Body of pancreas (tissue), 4 donors: ENCODE measurements around the gene ASTN2. TPM values are rescaled to one million over a fixed set of nuclear protein-coding genes. Genes with fewer than 3 reads are reported as not detected.

ENCODE experiments used
- ATAC-seq: fragments of 150-250 bp; one replicate; pipeline ENCODE4 v1.9.1; 2016
- DNase-seq, 4 donors: peaks; one replicate each; pipeline ENCODE4 v3.0.0-alpha.2; 2019
- H3K27ac ChIP-seq, 4 donors: fragments of 200-600 bp; sonication (generic); 1 replicate in 3 of 4; 2 replicates in 1 of 4; pipeline versions ENCODE4 v1.5.1 to v1.6.1; 2016 to 2019; ENCODE audit warnings: mild to moderate bottlenecking in 1 of 4, mixed read lengths in 1 of 4, moderate library complexity in 1 of 4
- H3K27me3 ChIP-seq, 2 donors: fragments of 200-600 bp; sonication (generic); one replicate each; pipeline ENCODE4 v1.6.0; 2016; ENCODE audit warnings: mild to moderate bottlenecking in 1 of 2
- H3K36me3 ChIP-seq, 2 donors: fragments of 200-600 bp; sonication (generic); replicated peaks in 1 of 2; 2 replicates each; pipeline ENCODE4 v1.5.1; 2016; ENCODE audit warnings: low read depth in 2 of 2; ENCODE audit not compliant: insufficient read depth in 1 of 2
- H3K4me1 ChIP-seq: fragments of 200-600 bp; sonication (generic); one replicate; pipeline ENCODE4 v1.6.0; 2016
- H3K4me3 ChIP-seq, 2 donors: fragments of 200-600 bp; sonication (generic); 1 replicate in 1 of 2; 2 replicates in 1 of 2; pipeline ENCODE4 v1.5.1; 2016 to 2019
- H3K9me3 ChIP-seq, 3 donors: fragments of 200-600 bp; sonication (generic); 1 replicate in 2 of 3; 2 replicates in 1 of 3; pipeline ENCODE4 v1.5.1; 2016
- CTCF ChIP-seq, 7 experiments: fragments of 450-650 bp in 4 of 7; fragments of 200-600 bp in 3 of 7; sonication (generic) in 3 of 7; IDR thresholded peaks; one replicate each; pipeline ENCODE4 v1.5.1; 2016 to 2019; ENCODE audit warnings: antibody characterized with exemption in 7 of 7
- POLR2A ChIP-seq, 3 donors: fragments of 450-650 bp; IDR thresholded peaks; one replicate each; pipeline ENCODE4 v1.6.1; 2016; ENCODE audit warnings: antibody characterized with exemption in 3 of 3, mild to moderate bottlenecking in 2 of 3
- WGBS, 2 donors: methylation state at CpG; one replicate each; pipeline ENCODE4 v1.1.5; 2017; 5-methylcytosine and 5-hydroxymethylcytosine counted together
- intact Hi-C: fragments of 100-400 bp; cut with DNase I; formaldehyde crosslinking; loops from one replicate; pipeline ENCODE4 v1.15.1; 2023
- total RNA-seq, 2 donors: library from RNA; depleted of rRNA; stranded (reverse); fragments of >200 nt; gene quantifications; one replicate each; pipeline ENCODE4 v1.1.0, GENCODE V29; 2016

Gene ASTN2
- total RNA-seq, 2 donors from 2014 or later = 8.2 to 9.6 TPM

GRCh38 chr9:116715751-116716150, 699.1 kb downstream of the ASTN2 start:
- TF ChIP-seq POLR2A (IDR thresholded peaks at IDR 0.05) = no peak
- no peak for TF ChIP-seq CTCF (IDR thresholded peaks at IDR 0.05)
- Histone ChIP-seq H3K4me3 (no peak overlapping the region), H3K9me3 (no peaks in the 10 kb centered on the region), H3K36me3 (no peaks in the 10 kb centered on the region), H3K27ac (no peak overlapping the region), H3K4me1 (no peaks in the 10 kb centered on the region), H3K27me3 (no peaks in the 10 kb centered on the region)
- WGBS, 2 donors = 96 to 97% methylated on average over 1 of the region's 1 CpG
- no peak for ATAC-seq
- intact Hi-C loops = no loop called here
- no peak for DNase-seq

- Histone ChIP-seq H3K27ac (no peak overlapping the region), H3K4me1 (no peaks in the 10 kb centered on the region), H3K27me3 (no peaks in the 10 kb centered on the region), H3K36me3 (no peaks in the 10 kb centered on the region), H3K4me3 (no peak overlapping the region), H3K9me3 (no peaks in the 10 kb centered on the region)
- intact Hi-C loops = no loop called here
- ATAC-seq (no peak), DNase-seq (no peak)
- no peak for TF ChIP-seq CTCF (IDR thresholded peaks at IDR 0.05)
- no peak for TF ChIP-seq POLR2A (IDR thresholded peaks at IDR 0.05)
- 78 to 79% methylated on average over 4 of the region's 4 CpGs for WGBS, 2 donors
These were observed 701.6 kb downstream of the ASTN2 start for GRCh38 chr9:116713271-116713670.

- Histone ChIP-seq H3K36me3 (no peaks in the 10 kb centered on the region), H3K4me1 (no peaks in the 10 kb centered on the region), H3K9me3 (no peaks in the 10 kb centered on the region), H3K27ac (no peak overlapping the region), H3K27me3 (no peaks in the 10 kb centered on the region), H3K4me3 (no peak overlapping the region)
- DNase-seq = no peak
- no peak for ATAC-seq
- intact Hi-C loops = no loop called here
- TF ChIP-seq POLR2A (IDR thresholded peaks at IDR 0.05) = no peak
- no peak for TF ChIP-seq CTCF (IDR thresholded peaks at IDR 0.05)
- 67 to 70% methylated on average over 3 of the region's 3 CpGs for WGBS, 2 donors
These were observed 702.1 kb downstream of the ASTN2 start for GRCh38 chr9:116712781-116713180.

GRCh38 chr9:116706310-116707290, 708.3 kb downstream of the ASTN2 start:
- 86 to 88% methylated on average over 8 of the region's 8 CpGs for WGBS, 2 donors
- Histone ChIP-seq H3K36me3 (no peaks in the 10 kb centered on the region), H3K9me3 (no peaks in the 10 kb centered on the region), H3K4me1 (peaks cover 17% of the 10 kb centered on the region), H3K27me3 (no peaks in the 10 kb centered on the region), H3K4me3 (no peak overlapping the region), H3K27ac (no peak overlapping the region)
- no peak for TF ChIP-seq POLR2A (IDR thresholded peaks at IDR 0.05)
- no peak for TF ChIP-seq CTCF (IDR thresholded peaks at IDR 0.05)
- intact Hi-C loops = no loop called here
- DNase-seq (no peak), ATAC-seq (no peak)
